ENCODE results near the gene PSMG1.

Gene PSMG1

GRCh38 chr21:39144191-39144590, 39.1 kb downstream of the PSMG1 start:
- no peak for DNase-seq
- no peak for TF ChIP-seq CTCF (IDR thresholded peaks at IDR 0.05; ENCODE audit: low read depth, low read length, missing control alignments)
- H3K27ac ChIP-seq = no peak overlapping the region
- no peak overlapping the region for H3K4me3 ChIP-seq (ENCODE audit: low read depth, low read length)
- in situ Hi-C loops (cut with HindIII; ENCODE audit: low pct_ligation_motif_present, low sequenced_read_pairs) = no loop called here
- H3K27me3 ChIP-seq (replicated peaks) = no peaks in the 10 kb centered on the region
- no peaks in the 10 kb centered on the region for H3K36me3 ChIP-seq (replicated peaks)

GRCh38 chr21:39142972-39143371, 40.3 kb downstream of the PSMG1 start:
- in situ Hi-C loops (cut with HindIII; ENCODE audit: low pct_ligation_motif_present, low sequenced_read_pairs) = no loop called here
- no peak for DNase-seq
- no peaks in the 10 kb centered on the region for H3K36me3 ChIP-seq (replicated peaks)
- H3K27ac ChIP-seq = no peak overlapping the region
- H3K4me3 ChIP-seq (ENCODE audit: low read depth, low read length) = no peak overlapping the region
- H3K27me3 ChIP-seq (replicated peaks) = no peaks in the 10 kb centered on the region
- no peak for TF ChIP-seq CTCF (IDR thresholded peaks at IDR 0.05; ENCODE audit: low read depth, low read length, missing control alignments)

- DNase-seq = no peak
- TF ChIP-seq CTCF (IDR thresholded peaks at IDR 0.05; ENCODE audit: low read depth, low read length, missing control alignments) = no peak
- Histone ChIP-seq H3K4me3 (ENCODE audit: low read depth, low read length) (no peak overlapping the region), H3K27me3 (replicated peaks) (no peaks in the 10 kb centered on the region), H3K36me3 (replicated peaks) (no peaks in the 10 kb centered on the region), H3K27ac (no peak overlapping the region)
- in situ Hi-C loops (cut with HindIII; ENCODE audit: low pct_ligation_motif_present, low sequenced_read_pairs) = no loop called here
Observed at GRCh38 chr21:39141502-39141901, 41.7 kb downstream of the PSMG1 start.

- in situ Hi-C loops (cut with HindIII; ENCODE audit: low pct_ligation_motif_present, low sequenced_read_pairs) = no loop called here
- peak overlapping the region; percentile 10 for H3K27ac ChIP-seq
- peak; percentile 29 for TF ChIP-seq CTCF (IDR thresholded peaks at IDR 0.05; ENCODE audit: low read depth, low read length, missing control alignments)
- H3K36me3 ChIP-seq (replicated peaks) = no peaks in the 10 kb centered on the region
- DNase-seq = peak; percentile 67
- H3K4me3 ChIP-seq (ENCODE audit: low read depth, low read length) = no peak overlapping the region
- no peaks in the 10 kb centered on the region for H3K27me3 ChIP-seq (replicated peaks)
Observed at GRCh38 chr21:39137248-39138178, 45.7 kb downstream of the PSMG1 start.

- in situ Hi-C loops (cut with HindIII; ENCODE audit: low pct_ligation_motif_present, low sequenced_read_pairs) = no loop called here
- H3K27me3 ChIP-seq (replicated peaks) = no peaks in the 10 kb centered on the region
Observed at GRCh38 chr21:39136711-39137110, 46.5 kb downstream of the PSMG1 start.

More at GRCh38 chr21:39136711-39137110, 46.5 kb downstream of the PSMG1 start:
- DNase-seq = peak; percentile 31
- no peak for TF ChIP-seq CTCF (IDR thresholded peaks at IDR 0.05; ENCODE audit: low read depth, low read length, missing control alignments)
- Histone ChIP-seq H3K27ac (no peak overlapping the region), H3K4me3 (ENCODE audit: low read depth, low read length) (no peak overlapping the region), H3K36me3 (replicated peaks) (no peaks in the 10 kb centered on the region)
